Kidney epithelial cell (primary cell): ENCODE results near the gene BCAN. TPM values are rescaled to one million over a fixed set of nuclear protein-coding genes. Genes with fewer than 3 reads are reported as not detected.

ENCODE experiments used
- DNase-seq: peaks from one replicate; pipeline ENCODE4 v3.0.0-alpha.2; 2010; ENCODE audit warnings: low read depth
- H3K27me3 ChIP-seq: 2 replicates; pipeline ENCODE4 v1.6.0; 2011; ENCODE audit warnings: low read length; ENCODE audit not compliant: control insufficient read depth, insufficient read depth
- H3K36me3 ChIP-seq: 2 replicates; pipeline ENCODE4 v1.5.1; 2011; ENCODE audit warnings: low read length; ENCODE audit not compliant: control insufficient read depth, insufficient read depth
- H3K4me3 ChIP-seq: 2 replicates; pipeline ENCODE4 v1.5.1; 2011; ENCODE audit warnings: low read depth, mild to moderate bottlenecking, control low read depth, low read length
- CTCF ChIP-seq: IDR thresholded peaks from 2 replicates; pipeline ENCODE4 v1.5.1; 2011; ENCODE audit warnings: mild to moderate bottlenecking, moderate library complexity, low read length, control low read depth, inconsistent platforms; ENCODE audit not compliant: insufficient read depth, poor library complexity, severe bottlenecking
- total RNA-seq: library from RNA; depleted of rRNA; stranded (reverse); fragments of >200 nt; gene quantifications from 2 replicates; pipeline ENCODE4 v1.2.3, GENCODE V29; 2015

Gene BCAN
- total RNA-seq, 1 donor from 2014 or later, result 0.17 TPM

GRCh38 chr1:156670791-156671190, 28.9 kb downstream of the BCAN start:
- no peak for TF ChIP-seq CTCF
- H3K27me3 ChIP-seq, result no peaks in the 10 kb centered on the region
- no peak overlapping the region for H3K4me3 ChIP-seq
- no peak for DNase-seq
- peaks cover 2% of the 10 kb centered on the region for H3K36me3 ChIP-seq

GRCh38 chr1:156671804-156672203, 29.9 kb downstream of the BCAN start:
- Histone ChIP-seq H3K4me3 (no peak overlapping the region), H3K27me3 (peaks cover 1% of the 10 kb centered on the region), H3K36me3 (peaks cover 2% of the 10 kb centered on the region)
- no peak for DNase-seq
- no peak for TF ChIP-seq CTCF

GRCh38 chr1:156673387-156674121, 31.6 kb downstream of the BCAN start:
- TF ChIP-seq CTCF, result no peak
- no peak overlapping the region for H3K4me3 ChIP-seq
- H3K36me3 ChIP-seq, result peaks cover 2% of the 10 kb centered on the region
- DNase-seq, result no peak
- H3K27me3 ChIP-seq, result peaks cover 4% of the 10 kb centered on the region

GRCh38 chr1:156675210-156676113, 33.5 kb downstream of the BCAN start:
- Histone ChIP-seq H3K27me3 (peaks cover 6% of the 10 kb centered on the region), H3K4me3 (peak overlapping the region; percentile 45), H3K36me3 (peaks cover 2% of the 10 kb centered on the region)
- no peak for TF ChIP-seq CTCF
- no peak for DNase-seq

GRCh38 chr1:156676114-156676819, 34.4 kb downstream of the BCAN start:
- DNase-seq, result no peak
- Histone ChIP-seq H3K36me3 (peaks cover 2% of the 10 kb centered on the region), H3K4me3 (peak overlapping the region; percentile 45), H3K27me3 (peaks cover 6% of the 10 kb centered on the region)
- no peak for TF ChIP-seq CTCF
